ENCODE data around the gene FBXO22. TPM values are rescaled to one million over a fixed set of nuclear protein-coding genes. Genes with fewer than 3 reads are reported as not detected.

FBXO22 gene
- total and polyA plus RNA-seq, 2 of the 8 experiments (the other 6 are each of a cell fraction or from before 2014, with no cell fraction given) = 33.2 to 67.3 TPM

GRCh38 chr15:75926931-75927330 is 23.3 kb downstream of the FBXO22 start:
- Histone ChIP-seq H2AK5ac (ENCODE audit: low read depth, low read length) (no peak overlapping the region), H3K79me1 (ENCODE audit: low read depth, low read length) (0 out of 2 replicates have a peak, but pooled peaks cover 2% of the 10 kb centered on the region), H2BK120ac (replicated peaks; ENCODE audit: low read depth, low read length) (no peak overlapping the region), H3K56ac (replicated peaks; ENCODE audit: insufficient read length, low read depth, low read length) (no peak overlapping the region), H2BK12ac (ENCODE audit: low read depth, low read length) (no peak overlapping the region), H4K20me1 (replicated peaks in 1 of 2; ENCODE audit: control insufficient read depth in 1 of 2, insufficient read depth in 2 of 2, low read length in 2 of 2) (peaks cover 7 to 15% of the 10 kb centered on the region in 2 experiments), H3K18ac (ENCODE audit: extremely low read depth, low read length) (no peak overlapping the region), H2BK15ac (ENCODE audit: low read length) (no peak overlapping the region), H3K4me3 (ENCODE audit: extremely low read depth in 1 of 4, insufficient read depth in 2 of 4, low read depth in 3 of 4, low read length in 4 of 4) (no peak overlapping the region), H3K23me2 (ENCODE audit: low read depth, low read length) (no peaks in the 10 kb centered on the region; the same call in 1 of the 2 replicates), H3K9ac (replicated peaks in 1 of 4; ENCODE audit: extremely low read depth in 1 of 4, low read depth in 3 of 4, low read length in 3 of 4) (no peak overlapping the region), H3K9me3 (ENCODE audit: insufficient read depth in 2 of 2, low read depth in 1 of 2, low read length in 1 of 2) (no peaks in the 10 kb centered on the region), H3K4ac (replicated peaks; ENCODE audit: insufficient read length, low read depth, low read length) (no peak overlapping the region), H2BK20ac (ENCODE audit: low read length) (no peak overlapping the region), H4K8ac (ENCODE audit: extremely low read depth, insufficient read depth, low read length) (no peak overlapping the region), H3K27ac (ENCODE audit: low read depth, low read length) (no peak overlapping the region), H3K79me2 (ENCODE audit: control insufficient read depth in 1 of 2, insufficient read depth in 2 of 2, low read length in 2 of 2) (peaks cover 7 to 39% of the 10 kb centered on the region in 2 experiments; a peak in 3 of 4 replicates), H2BK5ac (ENCODE audit: low read depth, low read length) (no peak overlapping the region), H4K5ac (ENCODE audit: insufficient read length, low read depth, low read length) (no peak overlapping the region), H3K4me2 (ENCODE audit: insufficient read depth in 1 of 2, low read depth in 2 of 2, low read length in 2 of 2) (no peak overlapping the region), H3K4me1 (replicated peaks in 1 of 4; ENCODE audit: control insufficient read depth in 3 of 4, insufficient read depth in 4 of 4, low read length in 3 of 4) (peaks cover 0 to 11% (median 3%) of the 10 kb centered on the region in 4 experiments; a peak in 3 of 7 replicates), H3K36me3 (ENCODE audit: control insufficient read depth in 2 of 4, insufficient read depth in 4 of 4, low read length in 3 of 4) (peaks cover 0 to 20% (median 17%) of the 10 kb centered on the region in 4 experiments; a peak in 7 of 8 replicates), H2AFZ (ENCODE audit: low read length) (no peak overlapping the region), H3K14ac (ENCODE audit: insufficient read length) (no peak overlapping the region), H4K91ac (replicated peaks; ENCODE audit: insufficient read length, low read length) (no peak overlapping the region), H3K27me3 (replicated peaks in 1 of 4; ENCODE audit: control insufficient read depth in 3 of 4, extremely low read depth in 1 of 4, insufficient read depth in 3 of 4, low read length in 3 of 4) (no peaks in the 10 kb centered on the region), H3K23ac (ENCODE audit: insufficient read length) (no peak overlapping the region)
- ChIA-PET CTCF (ENCODE audit: partially characterized antibody) (interaction anchor here (0.9 to 4.5 kb wide), 5 partner anchors 85 to 212 kb away, joined by 3 to 41 read pairs (median 3); no protein-coding TSS in a partner anchor), POLR2A (ENCODE audit: partially characterized antibody) (no interaction called here)
- FAIRE-seq (no peak), DNase-seq (ENCODE audit: low read depth in 1 of 2, low spot score in 2 of 2) (no peak)
- WGBS, 2 experiments (ENCODE audit: extremely low coverage in 1 of 2, insufficient coverage in 1 of 2, insufficient read length in 1 of 2, insufficient replicate concordance in 2 of 2, low coverage in 1 of 2, low lambda C conversion rate in 2 of 2, missing lambda C conversion rate in 1 of 2) = 71% methylated on average over 3 of the region's 3 CpGs; no CpG with 5 or more reads in 1 of the 2 experiments
- no peak for TF ChIP-seq ZNF274 (IDR thresholded peaks at IDR 0.05; ENCODE audit: borderline replicate concordance, extremely low read depth, low read length)
- TF ChIP-seq KDM5A (IDR thresholded peaks at IDR 0.05; ENCODE audit: low read length) = no peak
- no peak for TF ChIP-seq EGR1 (IDR thresholded peaks at IDR 0.05; ENCODE audit: borderline replicate concordance, low read depth, low read length)
- no peak for TF ChIP-seq SP4 (IDR thresholded peaks at IDR 0.05; ENCODE audit: low read length)
- TF ChIP-seq, protein P1, sequence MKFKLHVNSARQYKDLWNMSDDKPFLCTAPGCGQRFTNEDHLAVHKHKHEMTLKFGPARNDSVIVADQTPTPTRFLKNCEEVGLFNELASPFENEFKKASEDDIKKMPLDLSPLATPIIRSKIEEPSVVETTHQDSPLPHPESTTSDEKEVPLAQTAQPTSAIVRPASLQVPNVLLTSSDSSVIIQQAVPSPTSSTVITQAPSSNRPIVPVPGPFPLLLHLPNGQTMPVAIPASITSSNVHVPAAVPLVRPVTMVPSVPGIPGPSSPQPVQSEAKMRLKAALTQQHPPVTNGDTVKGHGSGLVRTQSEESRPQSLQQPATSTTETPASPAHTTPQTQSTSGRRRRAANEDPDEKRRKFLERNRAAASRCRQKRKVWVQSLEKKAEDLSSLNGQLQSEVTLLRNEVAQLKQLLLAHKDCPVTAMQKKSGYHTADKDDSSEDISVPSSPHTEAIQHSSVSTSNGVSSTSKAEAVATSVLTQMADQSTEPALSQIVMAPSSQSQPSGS (IDR thresholded peaks at IDR 0.05; ENCODE audit: low read length) = no peak
- TF ChIP-seq HDAC6 (IDR thresholded peaks at IDR 0.05; ENCODE audit: low read depth, low read length) = no peak
- TF ChIP-seq BCL11A (IDR thresholded peaks at IDR 0.05; ENCODE audit: low read depth in 2 of 2, low read length in 2 of 2) = no peak
- TF ChIP-seq RXRA (IDR thresholded peaks at IDR 0.05; ENCODE audit: insufficient read depth, low read depth, low read length) = no peak
- no peak for TF ChIP-seq YY1 (IDR thresholded peaks at IDR 0.05; ENCODE audit: low read depth, low read length)
- no peak for TF ChIP-seq SAP30 (IDR thresholded peaks at IDR 0.05; ENCODE audit: insufficient read depth, insufficient replicate concordance, low read length)
- TF ChIP-seq FOSL1 (IDR thresholded peaks at IDR 0.05; ENCODE audit: insufficient read depth, low read depth, low read length) = no peak
- TF ChIP-seq E2F6 (IDR thresholded peaks at IDR 0.05) = no peak
